Smooth muscle cell of the brain vasculature (primary cell): ENCODE data around the gene MFAP2.

ENCODE experiments used
- DNase-seq: peaks from one replicate; pipeline ENCODE4 v3.0.0-alpha.2; 2012; ENCODE audit warnings: low read depth, low spot score

Gene MFAP2, protein sequence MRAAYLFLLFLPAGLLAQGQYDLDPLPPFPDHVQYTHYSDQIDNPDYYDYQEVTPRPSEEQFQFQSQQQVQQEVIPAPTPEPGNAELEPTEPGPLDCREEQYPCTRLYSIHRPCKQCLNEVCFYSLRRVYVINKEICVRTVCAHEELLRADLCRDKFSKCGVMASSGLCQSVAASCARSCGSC

DNA sequence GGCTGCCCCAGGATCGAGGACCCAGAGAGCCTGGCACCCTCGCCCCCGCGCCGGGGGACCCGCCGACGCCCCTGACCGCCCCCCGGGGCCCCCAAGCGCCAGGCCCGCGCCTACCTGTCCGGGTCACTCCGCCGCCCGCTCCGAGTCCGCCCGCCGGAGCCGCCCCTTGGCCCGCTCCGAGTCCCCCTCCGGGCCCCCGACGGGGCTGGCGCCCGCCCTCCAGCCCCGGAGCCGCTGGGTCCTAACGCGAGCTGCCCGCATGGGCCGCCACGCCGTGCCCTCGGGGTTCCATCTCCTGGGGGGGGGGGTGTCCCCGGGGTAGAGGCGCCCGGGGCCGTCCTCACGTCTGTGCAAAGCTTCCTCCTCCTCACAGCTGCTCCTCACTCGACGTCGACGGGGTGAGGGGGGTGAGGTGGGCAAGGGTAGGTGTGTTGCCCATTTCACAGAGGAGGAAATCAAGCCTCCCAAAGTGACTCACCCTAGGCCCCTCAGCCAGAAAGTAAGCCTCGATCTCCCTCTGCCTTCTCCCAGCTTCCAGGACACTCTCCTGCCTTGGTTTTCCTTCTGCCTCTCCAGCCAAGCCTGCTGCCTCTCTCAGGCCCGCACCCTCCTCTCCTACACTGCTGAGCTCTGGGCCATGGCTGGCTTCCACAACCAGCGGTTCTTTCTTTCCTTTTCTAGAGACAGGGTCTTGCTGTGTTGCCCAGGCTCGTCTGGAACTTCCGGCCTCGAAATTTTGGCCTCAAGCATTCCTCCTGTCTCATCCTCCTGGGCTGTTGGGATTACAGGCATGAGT is at the start of gene MFAP2:
MFAP2 (minus strand) TSS at position 148 of the 796 bp plus-strand sequence. CDS start 2,347 bp downstream, outside the sequence.
- no peak for DNase-seq

DNA sequence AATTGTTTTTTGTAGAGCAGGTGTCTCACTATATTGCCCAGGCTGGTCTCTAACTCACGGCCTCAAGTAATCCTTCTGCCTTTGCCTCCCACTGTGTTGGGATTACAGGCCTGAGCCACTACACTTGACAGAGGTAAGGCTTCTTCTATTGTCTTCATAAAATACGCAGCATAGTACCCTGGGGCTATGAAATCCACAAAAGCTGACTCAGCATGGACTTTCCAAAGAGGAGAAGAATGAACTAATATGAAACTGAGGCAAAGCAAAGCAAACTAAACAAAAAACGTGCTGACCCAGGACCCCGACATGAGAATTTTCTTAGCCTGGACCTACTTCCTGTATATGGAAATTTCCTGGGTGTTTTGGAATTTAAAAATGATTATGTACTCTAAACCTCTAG is 49.8 kb upstream of the MFAP2 start:
- DNase-seq, result no peak

DNA sequence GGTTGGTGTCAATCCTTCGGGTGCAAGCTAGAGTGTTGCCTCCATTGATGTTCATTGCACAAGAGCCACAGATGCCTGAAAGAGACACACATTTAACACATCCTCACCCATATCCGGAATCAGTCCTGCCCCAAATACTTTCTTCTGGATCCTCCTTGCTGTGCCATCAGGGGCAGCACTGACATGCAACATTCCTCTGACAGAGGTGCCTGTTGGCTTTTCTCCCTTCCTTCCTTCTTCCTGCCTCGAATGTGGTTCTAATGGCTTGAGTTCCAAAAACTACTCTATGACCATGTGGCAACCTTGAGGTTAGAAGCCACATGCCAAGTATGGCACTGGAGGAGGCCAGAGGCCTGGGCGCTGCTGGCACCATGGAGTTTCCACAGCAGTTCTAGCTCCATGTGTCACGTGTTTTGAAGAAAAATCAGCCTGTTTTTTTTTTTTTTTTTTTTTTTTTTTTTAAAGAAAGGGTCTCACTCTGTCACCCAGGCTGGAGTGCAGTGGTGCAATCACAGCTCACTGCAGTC is 48.3 kb upstream of the MFAP2 start:
- no peak for DNase-seq

DNA sequence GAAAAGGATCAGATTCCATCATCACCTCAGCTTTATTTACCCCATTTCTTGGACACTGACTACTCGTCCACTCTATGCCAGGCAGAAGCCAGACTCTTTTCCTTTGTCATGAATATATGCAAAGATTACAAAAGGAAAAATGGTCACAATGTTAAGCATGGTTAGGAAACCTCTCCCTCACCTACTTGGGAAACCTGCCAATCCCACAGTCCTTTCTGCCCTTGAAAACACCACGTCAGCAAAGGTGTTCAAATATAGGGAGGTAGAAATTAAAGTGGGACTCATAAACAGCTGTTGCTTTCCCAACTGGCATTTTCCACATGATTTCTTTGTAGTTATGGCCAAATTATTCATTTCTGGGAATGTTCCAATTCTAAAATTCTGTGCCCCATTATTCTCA is 47.5 kb upstream of the MFAP2 start:
- DNase-seq, result no peak

DNA sequence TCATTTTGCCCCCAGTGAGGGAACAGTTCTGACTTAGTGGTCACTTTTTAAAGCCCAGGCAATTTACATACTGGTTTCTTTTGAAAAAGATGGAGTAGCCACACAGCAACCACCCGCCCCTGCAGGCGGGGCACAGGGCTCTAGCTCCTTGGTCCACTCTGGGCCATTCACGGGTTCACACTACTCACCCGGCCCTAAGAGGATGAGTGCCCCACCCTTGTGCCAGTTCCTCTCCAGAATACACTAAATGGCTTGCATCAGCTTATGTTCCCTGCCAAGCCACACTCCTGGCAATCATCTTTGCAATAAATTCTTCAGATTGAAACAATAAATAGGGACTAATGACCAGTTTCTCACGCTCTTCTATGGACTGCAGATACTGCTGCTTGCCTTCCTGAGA is 47.0 kb upstream of the MFAP2 start:
- DNase-seq, result no peak

DNA sequence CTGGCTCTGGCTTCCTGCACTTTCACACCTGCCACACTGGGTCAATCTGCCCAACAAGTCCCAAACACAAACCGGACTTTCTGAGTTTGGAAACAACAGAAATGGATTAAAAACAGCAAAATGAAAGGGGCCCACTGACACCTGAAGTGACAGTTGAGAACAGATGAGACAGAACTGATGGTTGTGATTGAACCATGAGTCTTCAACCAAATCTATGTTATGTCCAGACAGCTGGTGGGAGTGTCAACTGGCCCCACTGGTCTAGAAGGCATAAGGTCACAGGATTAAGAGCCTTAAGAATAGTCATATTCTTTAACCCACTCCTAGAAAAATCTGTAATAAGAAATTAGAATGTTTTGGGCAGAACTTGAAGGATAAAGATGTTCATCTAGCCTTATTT is 44.3 kb upstream of the MFAP2 start:
- DNase-seq, result no peak

DNA sequence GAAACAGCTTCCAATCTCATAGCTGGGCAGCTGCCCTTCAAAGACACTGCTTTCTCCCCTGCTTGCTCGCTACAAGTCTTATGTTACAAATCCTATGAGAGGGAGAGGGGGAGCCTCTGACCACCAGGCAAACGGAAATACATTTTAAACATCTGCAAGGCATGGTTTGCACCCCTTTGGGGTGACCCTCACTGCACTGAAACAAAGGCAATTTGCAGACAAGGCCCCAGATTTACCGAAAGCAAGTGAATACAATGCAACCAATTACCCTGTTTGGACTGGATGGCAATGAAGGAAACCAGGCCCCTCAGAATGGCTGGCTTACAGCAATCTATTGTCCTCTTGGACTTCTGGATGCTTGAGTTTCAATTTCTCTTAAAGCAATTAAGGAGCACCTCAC is 43.2 kb upstream of the MFAP2 start:
- DNase-seq, result no peak

DNA sequence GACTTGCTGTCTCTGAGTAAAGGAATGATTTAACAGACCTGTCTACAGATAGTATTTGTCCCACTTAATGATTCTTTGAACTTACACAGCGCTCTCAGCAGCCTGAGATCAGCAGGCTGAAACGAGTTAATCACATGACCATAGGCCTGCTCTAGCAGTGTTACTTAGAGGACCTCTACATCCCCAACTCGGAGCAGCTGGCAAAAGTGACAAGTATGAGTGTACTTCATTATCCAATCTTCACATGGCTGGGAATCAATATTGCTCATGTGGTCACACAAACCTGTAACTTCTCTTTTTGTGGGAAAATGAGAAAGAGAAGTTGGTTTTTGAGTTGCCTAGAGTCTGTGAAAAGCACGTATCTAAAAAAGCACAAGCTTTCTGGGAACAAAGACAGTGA is 42.7 kb upstream of the MFAP2 start:
- DNase-seq, result no peak

DNA sequence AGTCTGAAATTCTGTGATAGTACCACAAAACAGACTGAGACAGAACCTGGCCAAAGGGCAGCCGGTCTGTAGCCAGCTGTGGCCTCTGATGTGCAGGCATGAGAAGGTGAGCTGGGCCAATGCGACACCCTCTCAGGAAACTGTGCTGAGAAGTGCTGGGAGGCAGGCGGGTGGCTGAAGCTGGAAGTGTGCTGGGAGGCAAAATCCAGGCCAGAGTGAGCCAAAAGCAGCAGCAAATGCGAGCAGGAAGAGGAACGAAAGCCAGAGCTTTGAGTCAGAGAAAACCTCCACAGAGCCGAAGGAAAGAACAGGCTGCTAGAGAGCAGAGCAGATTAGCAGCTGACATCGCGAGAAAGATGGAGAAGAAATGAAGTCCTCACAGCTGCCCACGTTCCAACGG is 41.5 kb upstream of the MFAP2 start:
- no peak for DNase-seq

DNA sequence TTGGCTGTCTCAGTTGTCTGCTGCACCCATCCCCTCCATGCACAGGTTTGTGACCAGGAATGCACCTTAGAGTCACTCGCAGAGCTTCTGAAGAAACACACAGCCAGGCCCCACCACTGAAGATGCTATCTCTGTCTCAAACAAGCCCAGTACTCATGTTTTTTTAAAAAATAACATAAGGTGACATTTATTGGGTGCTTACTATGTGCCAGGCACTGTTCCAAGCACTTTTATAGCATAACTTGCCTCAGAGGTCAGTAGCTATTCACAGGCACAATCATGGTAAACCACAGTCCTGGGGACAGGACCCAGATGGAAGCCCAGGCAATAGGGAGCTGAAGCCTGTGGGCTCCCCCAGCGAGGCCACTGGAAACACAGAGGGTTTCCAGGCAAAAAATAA is 40.1 kb upstream of the MFAP2 start:
- DNase-seq, result no peak

DNA sequence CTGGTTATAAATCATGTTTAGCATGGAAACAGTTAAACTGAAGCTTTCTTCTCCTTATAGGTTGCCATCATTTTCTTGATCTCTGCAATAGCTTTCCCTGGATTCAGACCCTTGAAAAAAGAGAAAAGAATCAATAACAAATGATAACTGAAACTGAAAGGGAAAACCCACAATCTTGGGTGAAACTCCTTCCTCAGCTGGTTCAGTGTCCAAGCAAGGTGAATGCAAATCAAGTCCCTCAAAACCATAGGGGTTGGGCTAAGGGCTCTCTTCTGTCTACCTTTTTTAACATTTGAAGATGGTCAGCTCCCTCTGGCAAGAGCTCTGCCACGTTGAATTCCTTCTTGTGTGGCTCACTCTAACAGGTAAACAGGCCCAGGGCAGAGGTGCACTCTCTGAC is 38.4 kb upstream of the MFAP2 start:
- no peak for DNase-seq

DNA sequence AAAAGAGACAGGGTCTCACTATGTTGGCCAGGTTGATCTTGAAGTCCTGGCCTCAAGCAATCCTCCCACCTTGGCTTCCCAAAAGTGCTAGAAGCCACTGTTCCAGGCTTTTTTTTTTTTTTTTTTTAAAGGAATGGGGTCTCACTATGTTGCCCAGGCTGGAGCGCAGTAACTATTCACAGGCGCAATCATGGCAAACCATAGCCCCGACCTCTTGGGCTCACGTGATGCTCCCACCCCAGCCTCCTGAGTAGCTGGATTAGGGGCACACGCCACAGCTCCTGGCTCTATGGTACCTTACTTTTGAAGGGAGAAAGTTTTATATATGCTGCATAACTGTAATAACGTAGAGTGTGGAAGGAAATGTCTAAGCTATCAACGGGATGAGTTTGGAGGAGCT is 37.0 kb upstream of the MFAP2 start:
- no peak for DNase-seq

DNA sequence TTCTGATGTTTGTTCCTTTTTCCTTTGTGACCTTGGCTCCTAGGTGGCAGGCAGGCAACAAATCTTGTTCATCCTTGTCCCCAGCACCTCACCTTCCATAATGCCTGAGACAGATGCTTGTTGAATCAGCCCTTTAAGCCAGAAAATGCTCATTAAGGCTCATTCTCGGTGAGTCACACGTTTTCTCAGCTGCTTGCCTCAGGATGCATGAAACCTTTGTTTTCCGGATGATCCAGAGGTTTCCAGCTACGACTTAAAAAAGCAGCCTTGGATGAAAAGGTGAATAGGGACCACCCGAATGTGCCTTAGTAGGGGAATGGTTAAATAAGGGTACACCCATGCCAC is 35.9 kb upstream of the MFAP2 start:
- no peak for DNase-seq

DNA sequence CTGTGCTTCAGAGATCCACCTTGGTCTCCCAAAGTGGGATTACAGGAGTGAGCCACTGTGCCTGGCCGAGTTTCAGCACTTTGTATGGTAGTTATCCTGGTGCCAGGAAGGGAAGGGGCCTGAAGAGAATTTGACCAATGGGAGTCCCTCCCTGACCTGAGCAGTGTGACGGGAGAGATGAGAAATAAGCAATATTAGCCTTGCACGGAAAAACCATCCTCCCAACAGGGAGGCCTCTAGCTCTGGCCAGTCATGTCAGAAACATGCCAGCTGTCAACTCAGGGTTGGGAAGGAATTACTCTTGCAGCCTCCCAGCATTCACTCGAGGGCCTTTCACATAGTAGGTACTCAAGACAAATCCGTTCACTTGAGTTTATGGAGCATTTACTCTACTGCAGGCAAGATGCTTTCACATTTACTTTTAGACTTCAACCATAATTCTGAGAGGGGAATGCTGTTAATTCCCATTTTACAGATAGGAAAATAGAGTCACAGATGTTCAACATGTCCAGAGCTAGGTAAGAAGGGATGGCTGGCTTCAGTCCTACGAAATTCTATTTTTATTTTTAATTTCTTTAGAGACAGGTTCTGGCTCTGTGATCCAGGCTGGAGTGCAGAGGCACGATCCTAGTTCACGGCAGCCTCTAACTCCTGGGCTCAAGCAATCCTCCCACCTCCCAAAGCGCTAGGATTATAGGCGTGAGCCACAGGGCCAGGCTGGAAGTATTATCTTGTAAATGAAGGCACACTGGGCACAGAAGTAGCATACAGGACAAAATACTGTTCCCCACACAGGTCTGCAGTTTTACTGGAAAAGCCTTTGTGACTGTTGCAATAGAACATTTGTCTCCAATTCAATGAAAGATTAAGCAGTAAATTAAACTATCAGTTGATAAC is 34.5 kb upstream of the MFAP2 start:
- DNase-seq, result no peak

DNA sequence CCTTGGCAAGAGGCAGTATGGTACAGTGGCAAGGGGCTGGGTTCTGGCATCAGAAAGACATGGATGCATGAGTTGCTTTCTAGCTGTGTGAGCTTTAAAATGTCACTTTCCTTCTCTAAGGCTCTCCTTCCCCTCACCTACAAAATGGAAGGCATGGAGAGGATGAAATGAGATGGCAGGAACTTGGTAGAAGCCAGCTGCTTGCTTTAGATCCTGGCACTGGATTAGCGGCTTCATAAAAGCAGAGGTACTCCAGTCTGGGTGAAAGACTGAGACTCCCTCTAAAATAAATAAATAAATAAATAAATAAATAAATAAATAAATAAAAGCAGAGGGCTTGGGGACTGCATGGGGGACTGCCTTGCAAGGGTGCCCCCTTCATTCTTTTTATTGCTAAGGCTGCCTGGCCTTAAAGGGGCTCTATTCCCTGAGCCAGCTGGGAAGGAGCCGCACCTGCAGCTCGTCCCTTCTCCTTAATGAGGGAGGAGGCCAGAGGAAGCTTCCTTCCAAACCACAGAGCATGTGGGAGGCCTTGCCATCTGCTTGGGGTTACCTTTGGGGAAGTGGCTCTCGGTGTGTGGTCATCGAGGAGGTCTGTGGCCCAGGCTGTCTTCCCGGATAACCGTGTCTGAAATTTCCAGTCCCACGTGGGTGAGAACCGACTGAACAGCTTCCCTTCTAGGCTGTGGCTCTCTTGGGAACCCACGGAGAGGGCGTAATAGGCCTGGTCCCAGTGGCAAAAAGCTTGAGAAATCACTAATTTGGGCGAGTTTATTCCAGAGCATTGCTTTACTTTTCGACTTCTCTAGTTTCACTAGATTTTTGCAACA is 33.3 kb upstream of the MFAP2 start:
- DNase-seq, result no peak

DNA sequence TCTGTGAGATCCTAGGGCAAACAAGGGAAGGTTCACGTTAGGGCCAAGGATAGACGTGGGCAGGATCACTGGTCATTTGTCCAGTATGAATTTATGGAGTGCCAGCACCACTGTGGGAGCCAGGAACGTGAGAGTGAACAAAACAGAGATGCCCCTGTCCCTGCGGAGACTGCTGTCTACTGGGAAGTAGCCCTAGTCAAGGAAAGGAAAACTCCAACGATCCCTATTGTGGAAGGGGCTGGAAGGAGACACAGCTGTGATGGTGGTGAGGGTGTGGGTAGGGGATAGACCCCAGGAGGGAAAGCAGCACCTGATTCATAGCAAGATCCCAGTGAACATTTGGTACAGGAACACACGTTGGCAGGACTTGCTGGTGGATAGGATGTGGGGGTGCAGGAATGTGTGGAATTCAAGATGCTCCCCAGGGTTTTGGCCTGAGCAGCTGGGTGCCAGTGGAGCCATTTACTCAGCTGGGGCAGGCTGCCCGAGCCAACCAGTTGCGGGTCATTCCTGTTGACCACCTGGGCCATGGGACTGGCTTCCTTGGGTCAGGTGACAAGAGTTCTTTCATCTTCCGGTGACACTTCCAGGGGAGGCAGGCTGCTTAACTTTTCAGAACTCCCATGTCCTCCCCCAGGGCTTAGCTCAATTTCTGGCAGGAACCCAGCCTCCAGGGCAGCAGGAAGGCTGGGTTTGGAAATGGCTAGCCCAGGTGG is 32.5 kb upstream of the MFAP2 start:
- DNase-seq, result peak; percentile 49

DNA sequence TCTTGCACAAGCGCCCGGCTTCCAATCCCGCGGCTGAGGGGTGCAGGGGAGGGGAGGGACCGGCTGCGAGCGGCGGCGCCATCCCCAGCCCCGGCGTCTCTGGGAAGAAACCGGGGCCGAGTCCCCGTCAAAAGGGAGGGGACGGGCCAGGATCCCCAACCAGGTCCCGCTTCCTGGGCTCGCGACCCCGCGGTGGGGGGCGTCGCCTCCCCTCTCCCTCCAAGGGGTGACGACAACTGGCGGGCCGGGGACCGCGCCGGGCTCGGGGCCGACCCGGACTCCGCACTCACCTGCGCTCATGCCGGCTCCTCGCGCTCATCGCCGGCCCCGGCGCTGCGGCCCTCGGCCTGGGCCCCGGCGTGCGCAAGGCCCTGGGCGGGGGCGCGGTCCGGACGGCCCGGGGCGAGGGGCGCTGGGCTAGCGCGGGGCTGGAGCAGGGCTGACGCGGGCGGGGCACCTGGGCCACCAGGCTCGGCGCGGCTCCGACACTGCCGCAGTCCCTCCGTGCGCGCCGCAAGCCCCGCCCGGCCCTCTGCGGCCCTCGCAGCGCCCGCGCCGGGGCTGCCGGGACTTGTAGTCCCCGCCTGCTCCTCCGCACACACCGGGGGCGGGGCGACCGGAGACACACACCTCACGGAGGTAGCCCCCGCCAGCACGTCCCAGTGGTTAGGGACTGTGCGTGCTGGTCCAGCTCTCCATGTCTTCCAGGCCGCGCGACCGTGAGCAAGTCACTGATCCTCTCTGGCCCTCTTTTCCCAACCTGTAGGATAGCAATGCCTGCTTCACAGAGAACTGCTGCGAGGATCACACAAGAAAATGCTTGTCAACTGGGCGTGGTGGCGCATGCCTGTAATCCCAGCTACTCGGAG is 31.3 kb upstream of the MFAP2 start, which contains the start of gene ATP13A2:
ATP13A2 (minus strand) TSS at position 490 of the 869 bp plus-strand sequence; CDS start at position 300, 190 bp downstream.
- no peak for DNase-seq

DNA sequence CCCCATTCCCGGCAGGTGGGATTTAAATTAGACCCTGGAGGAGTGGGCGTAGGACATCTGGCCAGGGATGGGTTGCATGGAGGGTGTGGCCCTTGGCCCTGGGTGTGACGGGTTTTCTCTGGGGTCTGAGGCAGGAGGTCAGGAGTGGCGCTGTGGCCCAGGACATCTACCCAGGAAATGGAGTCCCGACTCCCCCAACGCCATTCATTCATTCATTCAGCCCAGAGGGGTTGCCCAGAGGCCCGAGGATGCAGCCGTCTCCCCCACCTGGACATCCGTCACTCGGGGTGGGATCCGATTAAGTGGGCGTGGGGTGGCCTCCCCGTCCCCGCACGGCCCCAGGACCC is 30.6 kb upstream of the MFAP2 start:
- DNase-seq, result no peak

DNA sequence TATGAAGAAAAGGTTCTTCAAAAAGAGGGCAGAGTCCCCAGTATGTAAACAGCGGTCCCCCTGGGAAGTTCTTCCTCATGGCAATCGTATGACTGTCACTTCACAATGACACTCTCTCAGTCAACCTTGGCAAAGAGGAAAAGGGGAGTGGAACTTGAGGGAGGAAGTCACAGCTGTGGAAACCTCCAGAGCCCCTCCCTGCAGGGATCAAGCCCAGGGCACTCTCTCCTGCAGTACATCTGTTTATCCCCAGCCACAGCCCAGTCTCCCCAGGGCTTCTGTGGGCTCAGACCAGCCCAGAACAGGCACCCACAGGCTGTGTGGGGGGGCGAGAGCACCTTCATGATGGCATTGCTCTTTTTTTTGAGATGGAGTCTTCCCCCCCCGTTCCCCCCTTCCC is 29.3 kb upstream of the MFAP2 start:
- no peak for DNase-seq
